Stomach (tissue), 4 donors: ENCODE measurements around the gene SH2D7.

ENCODE experiments used
- CTCF ChIP-seq, 7 experiments: fragments of 450-650 bp in 4 of 7; fragments of 200-600 bp in 3 of 7; sonication (generic) in 3 of 7; IDR thresholded peaks; one replicate each; pipeline ENCODE4 v1.5.1; 2016 to 2019; ENCODE audit warnings: antibody characterized with exemption in 7 of 7, control low read depth in 2 of 7, mild to moderate bottlenecking in 1 of 7
- EP300 ChIP-seq: sonication (generic); formaldehyde crosslinking; IDR thresholded peaks from one replicate; pipeline ENCODE4 v1.6.1; 2017; ENCODE audit warnings: antibody characterized with exemption
- POLR2A ChIP-seq, 4 donors: fragments of 450-650 bp; IDR thresholded peaks; one replicate each; pipeline ENCODE4 v1.6.1; 2016; ENCODE audit warnings: antibody characterized with exemption in 4 of 4, control low read depth in 2 of 4, mild to moderate bottlenecking in 1 of 4, moderate library complexity in 1 of 4
- POLR2AphosphoS5 ChIP-seq, 3 donors: sonication (generic); formaldehyde crosslinking; IDR thresholded peaks; one replicate each; pipeline ENCODE4 v1.6.1; 2016; ENCODE audit warnings: antibody characterized with exemption in 3 of 3

GRCh38 chr15:78057803-78058202 lies 34.6 kb upstream of the SH2D7 start:
- TF ChIP-seq CTCF (IDR thresholded peaks at IDR 0.05) (no peak), POLR2A (IDR thresholded peaks at IDR 0.05) (no peak), POLR2AphosphoS5 (IDR thresholded peaks at IDR 0.05) (no peak), EP300 (no peak)
